ENCODE results near the gene C8G. TPM values are rescaled to one million over a fixed set of nuclear protein-coding genes. Genes with fewer than 3 reads are reported as not detected.

C8G gene
- total RNA-seq, 6 donors from 2014 or later = 1.8 to 4.4 (median 2.1) TPM; not detected in 3

DNA sequence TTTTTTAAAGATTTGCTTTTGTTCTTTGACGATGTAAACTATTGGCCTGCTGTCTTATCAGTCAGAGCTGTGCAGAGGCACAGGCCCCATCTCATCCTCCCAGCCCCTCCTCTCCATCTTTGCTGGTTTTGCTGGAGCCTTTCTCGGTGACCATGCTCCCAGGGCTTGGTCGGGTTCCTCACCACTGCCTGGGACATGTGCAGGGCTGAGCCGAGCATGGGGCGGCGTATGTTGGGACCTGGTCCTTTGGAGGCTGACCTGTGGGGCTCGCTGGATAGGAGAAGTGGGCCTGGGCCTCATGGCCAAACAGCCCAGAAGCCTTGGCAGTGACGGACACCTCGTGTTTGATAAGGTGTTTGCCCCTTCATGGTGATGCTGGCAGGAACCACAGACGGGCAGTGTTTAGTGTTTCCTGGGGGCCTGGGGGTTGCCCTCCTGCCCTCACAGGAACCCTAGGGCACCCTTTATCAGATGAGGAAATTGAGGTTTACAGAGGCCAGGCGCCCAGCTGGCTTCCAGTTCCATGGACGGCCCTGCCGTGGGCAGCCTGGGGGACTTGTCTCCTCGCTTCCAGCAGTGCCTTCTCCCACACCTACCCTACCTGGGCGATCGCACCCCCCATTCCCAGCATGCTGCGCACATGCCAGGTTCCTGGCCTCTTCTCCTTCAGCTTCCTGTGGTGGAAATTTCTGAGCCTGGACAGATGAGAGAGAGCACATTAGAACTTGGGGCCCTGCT, 31.2 kb upstream of the C8G start:
- no peaks in the 10 kb centered on the region for H3K4me1 ChIP-seq
- TF ChIP-seq EP300 (IDR thresholded peaks at IDR 0.05) (no peak), POLR2AphosphoS5 (IDR thresholded peaks at IDR 0.05) (no peak), CTCF (IDR thresholded peaks at IDR 0.05) (no peak), POLR2A (IDR thresholded peaks at IDR 0.05) (no peak)
- DNase-seq (peak in 1 of 2 donors; percentile 37), ATAC-seq (ENCODE audit: low FRiP score in 2 of 2) (no peak)
- 89 to 95% methylated on average over 16 to 17 of the region's 17 CpGs for WGBS, 2 donors
- no peak overlapping the region for H3K27ac ChIP-seq
- peaks cover 0 to 81% (median 43%) of the 10 kb centered on the region in 4 donors for H3K36me3 ChIP-seq
- H3K4me3 ChIP-seq = no peak overlapping the region
- H3K9me3 ChIP-seq = no peaks in the 10 kb centered on the region
- H3K27me3 ChIP-seq = no peaks in the 10 kb centered on the region

DNA sequence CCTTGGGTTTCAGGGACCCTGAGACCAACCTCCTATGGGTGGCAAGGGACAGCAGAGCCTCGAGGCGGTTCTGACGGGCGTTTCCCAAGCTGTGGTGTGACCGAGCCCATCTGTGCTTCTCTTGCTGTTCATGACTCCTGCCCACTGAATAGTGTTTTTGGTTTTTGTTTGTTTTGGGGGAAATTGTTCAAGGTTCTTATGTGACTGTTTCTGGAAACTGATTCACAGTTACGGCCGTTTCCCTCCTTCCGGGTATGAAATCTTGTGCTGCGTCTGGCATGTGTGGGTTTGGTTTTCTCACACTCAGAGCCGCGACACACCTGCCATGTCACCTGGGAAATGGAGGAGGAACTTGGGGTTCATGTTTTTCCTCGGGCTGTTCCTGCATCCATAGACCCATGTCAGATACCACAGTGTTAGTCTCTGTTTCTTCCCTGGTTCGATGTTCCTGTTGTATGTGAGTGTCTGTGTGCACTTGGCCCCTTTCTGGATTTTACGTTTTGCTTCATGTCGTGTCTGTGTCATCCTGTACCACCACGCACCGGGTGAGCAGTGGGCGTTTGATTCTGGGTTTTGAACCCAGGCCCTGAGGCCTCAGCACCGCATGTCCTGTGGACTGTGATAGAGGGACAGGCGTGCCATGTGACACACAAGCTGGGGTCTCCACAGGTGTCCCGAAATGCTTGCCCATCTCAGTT, 29.3 kb upstream of the C8G start:
- Histone ChIP-seq H3K27ac (no peak overlapping the region), H3K36me3 (peaks cover 6 to 76% (median 39%) of the 10 kb centered on the region in 4 donors), H3K27me3 (no peaks in the 10 kb centered on the region), H3K9me3 (no peaks in the 10 kb centered on the region), H3K4me3 (no peak overlapping the region), H3K4me1 (no peaks in the 10 kb centered on the region)
- no peak for TF ChIP-seq POLR2A (IDR thresholded peaks at IDR 0.05)
- TF ChIP-seq POLR2AphosphoS5 (IDR thresholded peaks at IDR 0.05) = no peak
- DNase-seq = no peak
- WGBS, 2 donors = 86 to 93% methylated on average over 21 of the region's 21 CpGs
- ATAC-seq (ENCODE audit: low FRiP score in 2 of 2) = no peak

- TF ChIP-seq EP300 (IDR thresholded peaks at IDR 0.05) = no peak
- no peak for TF ChIP-seq POLR2AphosphoS5 (IDR thresholded peaks at IDR 0.05)
- TF ChIP-seq POLR2A (IDR thresholded peaks at IDR 0.05) = no peak
- TF ChIP-seq CTCF (IDR thresholded peaks at IDR 0.05) = no peak
- no peaks in the 10 kb centered on the region for H3K9me3 ChIP-seq
- no peak overlapping the region for H3K27ac ChIP-seq
- H3K4me1 ChIP-seq = no peaks in the 10 kb centered on the region
- no peak overlapping the region for H3K4me3 ChIP-seq
- DNase-seq = peak in 1 of 2 donors; percentile 47
- no peaks in the 10 kb centered on the region for H3K27me3 ChIP-seq
- no peak for ATAC-seq (ENCODE audit: low FRiP score in 2 of 2)
- peaks cover 6 to 82% (median 43%) of the 10 kb centered on the region in 4 donors for H3K36me3 ChIP-seq
- WGBS, 2 donors = 91 to 93% methylated on average over 25 to 32 of the region's 32 CpGs
Observed at GRCh38 chr9:136916330-136917184, 28.5 kb upstream of the C8G start.

GRCh38 chr9:136917902-136918301, 27.1 kb upstream of the C8G start:
- Histone ChIP-seq H3K9me3 (no peaks in the 10 kb centered on the region), H3K4me3 (no peak overlapping the region), H3K27me3 (no peaks in the 10 kb centered on the region), H3K4me1 (no peaks in the 10 kb centered on the region), H3K27ac (no peak overlapping the region), H3K36me3 (peaks cover 6 to 83% (median 47%) of the 10 kb centered on the region in 4 donors)
- ATAC-seq (ENCODE audit: low FRiP score in 2 of 2) = no peak
- no peak for DNase-seq
- 78 to 87% methylated on average over 11 of the region's 11 CpGs for WGBS, 2 donors
- no peak for TF ChIP-seq POLR2A (IDR thresholded peaks at IDR 0.05)

DNA sequence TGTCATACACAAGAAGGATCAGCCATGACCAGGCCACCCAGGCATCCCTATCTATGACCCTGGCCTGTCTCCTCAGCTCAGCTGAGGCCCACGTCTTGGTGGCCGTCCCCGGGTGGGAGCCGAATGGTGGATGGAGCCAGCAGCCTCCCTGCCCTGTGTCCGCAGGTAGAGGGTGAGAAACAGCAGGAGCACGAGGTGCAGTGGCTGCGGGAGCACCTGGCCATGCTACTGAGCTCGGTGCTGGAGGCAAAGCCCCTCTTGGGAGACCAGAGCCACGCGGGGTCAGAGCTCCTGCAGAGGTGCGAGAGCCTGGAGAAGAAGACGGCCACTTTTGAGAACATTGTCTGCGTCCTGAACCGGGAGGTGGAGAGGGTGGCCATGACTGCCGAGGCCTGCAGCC, 25.0 kb upstream of the C8G start:
- no peak for TF ChIP-seq POLR2A (IDR thresholded peaks at IDR 0.05)
- TF ChIP-seq EP300 (IDR thresholded peaks at IDR 0.05) = no peak
- TF ChIP-seq POLR2AphosphoS5 (IDR thresholded peaks at IDR 0.05) = no peak
- TF ChIP-seq CTCF (IDR thresholded peaks at IDR 0.05) = no peak
- 94 to 96% methylated on average over 11 to 15 of the region's 15 CpGs for WGBS, 2 donors
- Histone ChIP-seq H3K27me3 (no peaks in the 10 kb centered on the region), H3K4me3 (no peak overlapping the region), H3K27ac (no peak overlapping the region), H3K4me1 (no peaks in the 10 kb centered on the region), H3K36me3 (peaks cover 6 to 80% (median 51%) of the 10 kb centered on the region in 4 donors), H3K9me3 (no peaks in the 10 kb centered on the region)
- DNase-seq = peak in 1 of 2 donors; percentile 53
- no peak for ATAC-seq (ENCODE audit: low FRiP score in 2 of 2)

Data from upper lobe of left lung (tissue), 6 donors.